Fibroblast of skin of right biceps (primary cell): ENCODE measurements around the gene HELB.

Experiments
- DNase-seq: peaks from one replicate; pipeline ENCODE4 v3.0.0-alpha.2; 2013

HELB gene

GRCh38 chr12:66301944-66302826, at the start of gene HELB:
HELB (plus strand) TSS chr12:66302493; CDS start chr12:66302604, 111 bp downstream.
- peak; percentile 96 for DNase-seq

GRCh38 chr12:66252771-66253170, 49.5 kb upstream of the HELB start:
- DNase-seq = no peak

GRCh38 chr12:66255737-66256136, 46.6 kb upstream of the HELB start:
- no peak for DNase-seq

GRCh38 chr12:66258011-66258410, 44.3 kb upstream of the HELB start:
- DNase-seq = no peak

GRCh38 chr12:66262737-66263136, 39.6 kb upstream of the HELB start:
- DNase-seq = no peak

GRCh38 chr12:66268562-66268961, 33.7 kb upstream of the HELB start:
- no peak for DNase-seq

GRCh38 chr12:66269142-66269541, 33.2 kb upstream of the HELB start:
- no peak for DNase-seq

GRCh38 chr12:66269757-66270383, 32.4 kb upstream of the HELB start:
- DNase-seq = peak; percentile 60

GRCh38 chr12:66270613-66271012, 31.7 kb upstream of the HELB start:
- DNase-seq = no peak

- no peak for DNase-seq
Observed at GRCh38 chr12:66272650-66273049, 29.6 kb upstream of the HELB start.

GRCh38 chr12:66273147-66273546, 29.1 kb upstream of the HELB start:
- DNase-seq = no peak

- no peak for DNase-seq
Observed at GRCh38 chr12:66275040-66275439, 27.3 kb upstream of the HELB start.

- DNase-seq = peak; percentile 19
Observed at GRCh38 chr12:66279123-66279712, 23.1 kb upstream of the HELB start.

GRCh38 chr12:66280561-66280960, 21.7 kb upstream of the HELB start:
- no peak for DNase-seq

GRCh38 chr12:66282244-66282643, 20.0 kb upstream of the HELB start:
- DNase-seq = no peak

- no peak for DNase-seq
Observed at GRCh38 chr12:66287275-66287674, 15.0 kb upstream of the HELB start.

GRCh38 chr12:66288121-66288520, 14.2 kb upstream of the HELB start:
- DNase-seq = no peak

- no peak for DNase-seq
Observed at GRCh38 chr12:66289485-66289884, 12.8 kb upstream of the HELB start.

- no peak for DNase-seq
Observed at GRCh38 chr12:66290716-66291200, 11.5 kb upstream of the HELB start.

- DNase-seq = peak; percentile 17
Observed at GRCh38 chr12:66296176-66296683, 6.1 kb upstream of the HELB start.

GRCh38 chr12:66297080-66297479, 5.2 kb upstream of the HELB start:
- no peak for DNase-seq

GRCh38 chr12:66297923-66298322, 4.4 kb upstream of the HELB start:
- DNase-seq = no peak

GRCh38 chr12:66302827-66303169, 505 bp downstream of the HELB start:
- no peak for DNase-seq
